Measurements from ENCODE around the gene RPS5.
A peak's percentile ranks its signal among the peaks of the same experiment; 100 is the strongest.
"Not testable (repeated sequence)": the region's sequence is repeated elsewhere in the genome, so short reads cannot be mapped to it uniquely, and the experiment has no call there.

Gene RPS5

GRCh38 chr19:58386576-58387337, at the start of gene RPS5:
TSS of gene RPS5 (plus strand) at chr19:58387269. CDS start at chr19:58388138, 869 bp downstream.
- peak; percentile 96 for DNase-seq

- DNase-seq: no peak
These were observed 48.7 kb upstream of the RPS5 start for GRCh38 chr19:58338336-58338735.

- DNase-seq: no peak
These were observed 48.1 kb upstream of the RPS5 start for GRCh38 chr19:58338825-58339558.

GRCh38 chr19:58345558-58345957, 41.5 kb upstream of the RPS5 start:
- DNase-seq: no peak

GRCh38 chr19:58346961-58347929, 39.8 kb upstream of the RPS5 start:
- DNase-seq: peak; percentile 29

GRCh38 chr19:58348080-58348479, 39.0 kb upstream of the RPS5 start:
- DNase-seq: not testable (repeated sequence)

GRCh38 chr19:58349590-58349989, 37.5 kb upstream of the RPS5 start:
- no peak for DNase-seq

GRCh38 chr19:58350001-58350861, 36.8 kb upstream of the RPS5 start:
- DNase-seq: no peak

DNA sequence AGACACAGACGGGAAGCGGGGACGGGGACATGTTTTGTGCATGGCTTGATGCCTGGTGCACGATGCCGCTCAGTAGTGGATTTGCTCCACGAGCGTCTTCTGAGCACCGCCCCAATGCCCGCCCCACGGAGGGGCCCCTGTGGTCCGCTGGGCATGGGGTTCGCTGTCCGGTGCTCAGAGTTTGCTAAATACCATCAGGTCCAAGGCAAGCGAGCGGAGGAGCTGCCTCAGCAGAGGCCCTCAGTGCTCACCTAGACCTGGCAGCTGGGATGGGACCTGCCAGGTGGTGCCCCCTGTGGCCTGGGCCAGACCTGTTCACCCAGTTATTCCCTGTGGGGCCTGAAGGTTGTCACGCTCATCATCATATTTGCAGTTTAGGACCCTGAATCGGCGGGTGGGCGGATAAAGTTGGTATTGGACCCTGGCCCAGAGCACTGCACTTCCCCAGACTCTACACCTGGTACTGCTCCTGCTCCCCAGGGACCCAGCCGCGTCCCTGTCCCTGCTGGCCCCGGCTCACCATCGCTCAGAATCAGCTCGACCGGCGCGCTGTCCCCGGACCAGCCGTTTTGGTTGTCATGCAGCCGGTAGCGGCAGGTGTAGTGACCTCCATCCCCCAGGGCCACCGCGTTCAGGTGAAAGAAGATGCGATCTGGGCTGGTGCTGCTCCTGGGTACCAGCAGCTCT, 36.1 kb upstream of the RPS5 start:
- no peak for DNase-seq

DNA sequence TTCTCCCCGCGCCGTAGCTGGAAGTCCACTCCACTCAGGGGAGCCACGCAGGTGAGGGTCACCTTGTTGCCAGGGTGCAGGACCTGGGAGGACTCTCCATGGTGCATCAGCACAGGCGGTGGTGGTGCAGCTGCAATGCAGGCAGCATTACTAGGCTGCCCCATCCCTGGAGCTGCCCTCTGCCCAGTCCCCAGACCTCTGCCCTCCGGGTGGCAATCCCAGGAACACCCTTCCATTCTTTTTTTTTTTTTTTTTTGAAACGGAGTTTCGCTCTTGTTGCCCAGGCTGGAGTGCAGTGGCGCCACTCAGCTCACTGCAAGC, 35.6 kb upstream of the RPS5 start:
- no peak for DNase-seq

DNA sequence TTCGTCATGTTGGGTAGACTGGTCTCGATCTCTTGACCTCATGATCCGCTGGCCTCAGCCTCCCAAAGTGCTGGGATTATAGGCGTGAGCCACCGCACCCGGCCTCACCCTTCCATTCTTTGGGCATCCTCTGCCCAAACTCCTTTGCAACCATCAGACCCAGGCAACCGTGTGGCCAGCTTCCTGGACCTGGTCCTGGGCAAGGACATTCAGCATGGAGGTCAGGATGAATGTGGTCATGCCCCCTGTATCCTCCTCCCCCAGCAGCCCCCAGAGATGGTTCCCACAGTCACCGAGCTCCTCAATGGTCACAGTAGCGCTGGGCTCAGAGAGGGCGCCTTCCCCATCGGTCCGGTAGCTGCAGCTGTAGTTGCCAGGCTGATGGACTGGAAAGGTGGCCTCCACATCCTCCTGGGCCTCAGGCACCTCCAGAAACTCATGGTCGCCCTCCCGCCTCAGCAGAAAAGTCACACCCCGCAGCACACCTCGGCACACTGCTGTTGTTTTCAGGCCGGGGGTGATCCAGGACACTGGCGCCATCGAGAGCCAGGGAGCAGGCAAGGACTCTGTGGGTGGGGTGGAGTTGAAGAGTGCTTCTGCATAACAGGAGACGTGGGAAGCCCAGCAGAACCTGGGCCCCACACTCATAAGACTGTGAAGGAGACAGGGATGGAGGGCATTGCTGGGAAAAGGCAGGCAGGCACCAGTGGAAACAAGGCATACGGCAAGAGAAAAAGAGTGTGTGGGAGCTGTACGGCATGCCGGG, 34.9 kb upstream of the RPS5 start:
- no peak for DNase-seq

- no peak for DNase-seq
These were observed 34.1 kb upstream of the RPS5 start, which contains the start of gene A1BG for GRCh38 chr19:58352760-58353671. TSS of gene A1BG (minus strand) at chr19:58353492. CDS start at chr19:58353437, 55 bp downstream.

- no peak for DNase-seq
These were observed 33.2 kb upstream of the RPS5 start for GRCh38 chr19:58353717-58354477.

GRCh38 chr19:58354478-58355030, 32.5 kb upstream of the RPS5 start:
- no peak for DNase-seq

DNA sequence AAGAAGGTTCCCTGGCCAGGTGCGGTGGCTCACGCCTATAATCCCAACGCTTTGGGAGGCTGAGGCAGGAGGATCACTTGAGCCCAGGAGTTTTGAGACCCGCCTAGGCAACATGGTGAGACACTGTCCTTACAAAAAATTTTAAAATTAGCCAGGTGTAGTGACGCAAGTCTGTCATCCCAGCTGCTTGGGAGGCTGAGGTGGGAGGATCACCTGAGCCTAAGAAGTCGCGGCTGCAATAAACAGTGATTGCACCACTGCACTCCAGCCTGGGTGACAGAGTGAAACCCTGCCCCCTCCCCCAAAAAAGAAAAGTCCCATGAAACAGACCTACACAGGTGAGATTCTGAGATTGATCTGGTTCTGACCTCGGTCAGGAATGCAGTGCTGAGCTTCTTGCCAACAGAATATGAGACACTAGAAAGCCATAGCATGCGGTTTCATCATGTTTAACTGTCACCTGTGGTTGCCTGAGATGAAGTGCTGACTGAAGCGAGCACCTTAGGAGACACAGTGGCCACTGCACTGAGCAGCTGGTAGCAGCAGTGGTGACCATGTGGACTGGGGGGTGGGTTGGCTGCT, 31.8 kb upstream of the RPS5 start:
- DNase-seq: no peak

- DNase-seq: peak; percentile 37
These were observed 30.9 kb upstream of the RPS5 start for GRCh38 chr19:58355908-58356765.

Measured in DMS79 (cell line).